Caki2 (cell line): Measurements from ENCODE around the gene CNTNAP2. TPM values are rescaled to one million over a fixed set of nuclear protein-coding genes. Genes with fewer than 3 reads are reported as not detected.

ENCODE experiments used
- DNase-seq: peaks from one replicate; pipeline ENCODE4 v3.0.0-alpha.2; 2015; ENCODE audit warnings: low read depth
- in situ Hi-C: cut with HindIII; loops from 2 replicates; pipeline ENCODE4 v1.10.0; 2016; ENCODE audit warnings: low sequenced_read_pairs, low pct_unique_long_range_greater_than_20kb, mixed read lengths
- total RNA-seq: library from RNA; depleted of rRNA; stranded (reverse); fragments of >200 nt; shearing (Covaris generic); gene quantifications from 2 replicates; pipeline ENCODE4 v1.2.3, GENCODE V29; 2014; ENCODE audit warnings: low replicate concordance

The CNTNAP2 gene
- total RNA-seq, 1 experiment from 2014 or later, result not detected

GRCh38 chr7:148115308-148115707 is 1998.7 kb downstream of the CNTNAP2 start:
- DNase-seq, result no peak
- in situ Hi-C loops, result no loop called here

- DNase-seq, result no peak
- in situ Hi-C loops, result no loop called here
Measured at GRCh38 chr7:148116195-148116594, 1999.6 kb downstream of the CNTNAP2 start.

GRCh38 chr7:148116829-148117403 is 2000.3 kb downstream of the CNTNAP2 start:
- no peak for DNase-seq
- in situ Hi-C loops, result no loop called here

GRCh38 chr7:148118371-148118770 is 2001.8 kb downstream of the CNTNAP2 start:
- in situ Hi-C loops, result no loop called here
- DNase-seq, result peak; percentile 73

- in situ Hi-C loops, result no loop called here
- DNase-seq, result peak; percentile 87
Measured at GRCh38 chr7:148121401-148121800, 2004.8 kb downstream of the CNTNAP2 start.

- DNase-seq, result no peak
- in situ Hi-C loops, result no loop called here
Measured at GRCh38 chr7:148121847-148122246, 2005.2 kb downstream of the CNTNAP2 start.

GRCh38 chr7:148124477-148124876 is 2007.9 kb downstream of the CNTNAP2 start:
- in situ Hi-C loops, result no loop called here
- no peak for DNase-seq

GRCh38 chr7:148127374-148127773 is 2010.8 kb downstream of the CNTNAP2 start:
- DNase-seq, result no peak
- in situ Hi-C loops, result no loop called here

- no peak for DNase-seq
- in situ Hi-C loops, result no loop called here
Measured at GRCh38 chr7:148129023-148129422, 2012.4 kb downstream of the CNTNAP2 start.

- in situ Hi-C loops, result no loop called here
Measured at GRCh38 chr7:148135116-148135515, 2018.5 kb downstream of the CNTNAP2 start.

GRCh38 chr7:148135997-148136396 is 2019.4 kb downstream of the CNTNAP2 start:
- in situ Hi-C loops, result no loop called here
- no peak for DNase-seq

More at GRCh38 chr7:148135116-148135515, 2018.5 kb downstream of the CNTNAP2 start:
- no peak for DNase-seq

GRCh38 chr7:148142660-148143248 is 2026.2 kb downstream of the CNTNAP2 start:
- peak; percentile 38 for DNase-seq
- in situ Hi-C loops, result no loop called here

GRCh38 chr7:148144827-148145226 is 2028.2 kb downstream of the CNTNAP2 start:
- no peak for DNase-seq
- in situ Hi-C loops, result no loop called here

GRCh38 chr7:148146346-148146745 is 2029.7 kb downstream of the CNTNAP2 start:
- DNase-seq, result no peak
- in situ Hi-C loops, result no loop called here

- DNase-seq, result no peak
Measured at GRCh38 chr7:148147438-148147837, 2030.8 kb downstream of the CNTNAP2 start.

GRCh38 chr7:148148456-148148855 is 2031.9 kb downstream of the CNTNAP2 start:
- DNase-seq, result no peak
- in situ Hi-C loops, result no loop called here

More at GRCh38 chr7:148147438-148147837, 2030.8 kb downstream of the CNTNAP2 start:
- in situ Hi-C loops, result no loop called here

GRCh38 chr7:148149730-148150129 is 2033.1 kb downstream of the CNTNAP2 start:
- no peak for DNase-seq
- in situ Hi-C loops, result no loop called here

GRCh38 chr7:148151778-148152177 is 2035.2 kb downstream of the CNTNAP2 start:
- in situ Hi-C loops, result no loop called here

GRCh38 chr7:148153616-148154284 is 2037.1 kb downstream of the CNTNAP2 start:
- in situ Hi-C loops, result no loop called here

More at GRCh38 chr7:148151778-148152177, 2035.2 kb downstream of the CNTNAP2 start:
- no peak for DNase-seq

More at GRCh38 chr7:148153616-148154284, 2037.1 kb downstream of the CNTNAP2 start:
- no peak for DNase-seq
